Measurements from ENCODE around the gene HPS4. TPM values are rescaled to one million over a fixed set of nuclear protein-coding genes. Genes with fewer than 3 reads are reported as not detected.

The HPS4 gene
- polyA plus RNA-seq, 3 donors from 2014 or later = 5.0 to 13.3 (median 8.2) TPM

DNA sequence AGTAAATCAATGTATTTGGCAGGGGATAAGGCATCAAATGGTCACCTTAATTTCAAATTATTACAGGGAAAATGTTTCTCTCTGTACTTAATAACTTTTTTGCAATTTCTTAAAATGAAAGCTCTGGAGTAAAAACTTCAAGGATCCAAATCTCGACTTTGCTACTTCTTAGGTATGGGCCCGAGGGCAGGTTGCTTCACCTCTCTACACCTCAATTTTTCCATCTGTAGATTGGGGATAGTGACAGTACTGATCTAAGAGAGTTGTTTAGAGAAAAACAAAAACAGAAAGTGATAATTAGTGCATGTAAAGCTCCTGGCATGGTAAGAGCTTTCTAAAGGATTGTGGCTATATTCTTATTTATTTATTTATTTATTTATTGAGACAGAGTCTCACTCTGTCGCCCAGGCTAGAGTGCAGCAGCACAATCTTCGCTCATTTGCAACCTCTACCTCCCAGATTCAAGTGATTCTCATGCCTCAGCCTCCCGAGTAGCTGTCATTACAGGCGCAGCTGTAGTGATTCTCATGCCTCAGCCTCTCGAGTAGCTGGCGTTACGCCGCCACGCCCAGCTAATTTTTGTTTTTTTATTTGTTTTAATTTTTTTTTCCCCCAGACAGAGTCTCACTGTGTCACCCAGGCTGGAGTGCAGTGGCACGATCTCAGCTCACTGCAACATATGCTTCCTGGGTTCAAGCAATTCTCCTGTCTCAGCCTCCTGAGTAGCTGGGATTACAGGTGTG, 31.0 kb upstream of the HPS4 start:
- Mint-ChIP-seq H3K4me3 (peak overlapping the region in 3 of 5 donors; percentile 21 to 55 (median 38)), H3K36me3 (peaks cover 4 to 8% (median 6%) of the 10 kb centered on the region in 3 donors), H3K27me3 (ENCODE audit: low read depth in 3 of 3) (peaks cover 0 to 18% (median 4%) of the 10 kb centered on the region in 3 donors), H3K27ac (peak overlapping the region in 3 of 6 donors; percentile 37 to 83 (median 65)), H3K4me1 (peaks cover 38 to 55% of the 10 kb centered on the region in 2 donors), H3K9me3 (no peaks in the 10 kb centered on the region)
- no peak for DNase-seq

GRCh38 chr22:26513838-26514237, 30.3 kb upstream of the HPS4 start:
- peaks cover 10 to 15% (median 11%) of the 10 kb centered on the region in 3 donors for H3K36me3 Mint-ChIP-seq
- peak overlapping the region in 4 of 5 donors; percentile 98 to 100 (median 99) for H3K4me3 Mint-ChIP-seq
- DNase-seq = no peak
- H3K27ac Mint-ChIP-seq = peak overlapping the region in 3 of 6 donors; percentile 70 to 99 (median 83)
- no peaks in the 10 kb centered on the region for H3K9me3 Mint-ChIP-seq
- H3K4me1 Mint-ChIP-seq = peaks cover 44 to 61% of the 10 kb centered on the region in 2 donors
- H3K27me3 Mint-ChIP-seq (ENCODE audit: low read depth in 3 of 3) = peaks cover 0 to 18% (median 4%) of the 10 kb centered on the region in 3 donors

DNA sequence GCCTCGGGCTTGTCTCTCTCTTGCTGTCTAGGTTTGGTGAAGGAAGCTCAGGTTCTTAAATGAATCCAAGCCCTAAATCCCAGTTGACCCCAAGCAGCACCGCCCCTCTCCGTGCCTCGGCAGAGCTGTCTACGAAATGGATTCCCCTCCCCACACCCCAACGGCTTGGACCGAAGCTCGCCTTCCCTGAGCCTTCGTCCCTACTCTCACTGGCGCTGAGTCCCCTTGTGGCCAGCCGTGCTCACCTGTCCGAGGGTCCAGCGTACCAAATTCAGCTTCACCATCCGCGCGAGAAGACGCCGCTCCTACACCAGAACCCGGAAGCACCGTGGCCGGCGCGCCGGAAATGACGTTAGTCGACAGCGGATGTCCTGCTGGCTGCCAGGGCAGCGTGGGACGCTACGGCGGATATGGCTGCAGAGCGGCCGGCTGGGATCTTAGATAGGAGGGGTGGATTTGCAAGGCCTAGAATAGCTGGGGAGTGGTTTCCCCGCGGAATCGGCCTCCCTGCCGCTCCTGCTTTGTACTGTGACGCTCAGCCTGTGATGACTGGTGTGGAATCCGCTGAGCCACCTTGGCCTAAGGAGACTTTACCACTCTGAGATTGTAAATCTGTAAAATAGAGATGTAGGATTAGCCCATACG, 28.7 kb upstream of the HPS4 start, which contains the start of gene TFIP11:
TSS of gene TFIP11 (minus strand) at position 325 of the 645 bp plus-strand sequence. CDS start 2,201 bp downstream, outside the sequence.
- Mint-ChIP-seq H3K36me3 (peaks cover 11 to 23% (median 14%) of the 10 kb centered on the region in 3 donors), H3K9me3 (no peaks in the 10 kb centered on the region), H3K27ac (peak within 1 kb of the TSS; percentile 97 to 99 (median 99)), H3K4me3 (peak within 1 kb of the TSS; percentile 98 to 100 (median 99)), H3K4me1 (peaks cover 44 to 62% of the 10 kb centered on the region in 2 donors), H3K27me3 (ENCODE audit: low read depth in 3 of 3) (peaks cover 0 to 18% (median 4%) of the 10 kb centered on the region in 3 donors)
- DNase-seq = peak; percentile 87 to 88 (median 87)

DNA sequence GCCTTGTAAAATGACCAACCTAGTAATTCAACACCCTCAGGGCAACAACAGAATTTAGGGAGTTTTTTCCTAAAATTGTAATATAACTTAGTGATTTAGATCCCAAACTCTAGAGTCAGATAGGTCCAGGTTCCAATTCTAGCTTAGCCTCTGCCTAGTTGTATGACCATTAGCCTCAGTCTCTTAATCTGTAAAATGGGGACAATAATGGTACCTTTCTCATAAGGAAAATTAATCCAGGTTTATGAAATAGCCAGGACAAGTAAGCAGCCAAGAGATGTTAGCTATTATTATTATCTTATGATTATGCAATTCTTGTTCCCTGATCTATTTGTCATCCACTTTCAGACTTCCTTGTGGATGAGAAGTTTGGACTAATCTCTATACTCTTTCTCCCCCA, 24.6 kb upstream of the HPS4 start:
- H3K27me3 Mint-ChIP-seq (ENCODE audit: low read depth in 3 of 3) = peaks cover 3 to 15% (median 3%) of the 10 kb centered on the region in 3 donors
- no peaks in the 10 kb centered on the region for H3K9me3 Mint-ChIP-seq
- peaks cover 25 to 46% (median 36%) of the 10 kb centered on the region in 3 donors for H3K36me3 Mint-ChIP-seq
- H3K4me3 Mint-ChIP-seq = no peak overlapping the region
- H3K4me1 Mint-ChIP-seq = peaks cover 60 to 61% of the 10 kb centered on the region in 2 donors
- DNase-seq = no peak
- peak overlapping the region in 1 of 6 donors; percentile 6 for H3K27ac Mint-ChIP-seq

- peaks cover 2 to 4% (median 3%) of the 10 kb centered on the region in 3 donors for H3K27me3 Mint-ChIP-seq (ENCODE audit: low read depth in 3 of 3)
- H3K36me3 Mint-ChIP-seq = peaks cover 29 to 60% (median 42%) of the 10 kb centered on the region in 3 donors
- peaks cover 35% of the 10 kb centered on the region in 2 donors for H3K4me1 Mint-ChIP-seq
- peak overlapping the region; percentile 53 to 83 (median 75) for H3K4me3 Mint-ChIP-seq
- H3K27ac Mint-ChIP-seq = peak overlapping the region; percentile 84 to 93 (median 90)
- H3K9me3 Mint-ChIP-seq = no peaks in the 10 kb centered on the region
- no peak for DNase-seq
Measured at GRCh38 chr22:26503758-26504157, 20.2 kb upstream of the HPS4 start.

DNA sequence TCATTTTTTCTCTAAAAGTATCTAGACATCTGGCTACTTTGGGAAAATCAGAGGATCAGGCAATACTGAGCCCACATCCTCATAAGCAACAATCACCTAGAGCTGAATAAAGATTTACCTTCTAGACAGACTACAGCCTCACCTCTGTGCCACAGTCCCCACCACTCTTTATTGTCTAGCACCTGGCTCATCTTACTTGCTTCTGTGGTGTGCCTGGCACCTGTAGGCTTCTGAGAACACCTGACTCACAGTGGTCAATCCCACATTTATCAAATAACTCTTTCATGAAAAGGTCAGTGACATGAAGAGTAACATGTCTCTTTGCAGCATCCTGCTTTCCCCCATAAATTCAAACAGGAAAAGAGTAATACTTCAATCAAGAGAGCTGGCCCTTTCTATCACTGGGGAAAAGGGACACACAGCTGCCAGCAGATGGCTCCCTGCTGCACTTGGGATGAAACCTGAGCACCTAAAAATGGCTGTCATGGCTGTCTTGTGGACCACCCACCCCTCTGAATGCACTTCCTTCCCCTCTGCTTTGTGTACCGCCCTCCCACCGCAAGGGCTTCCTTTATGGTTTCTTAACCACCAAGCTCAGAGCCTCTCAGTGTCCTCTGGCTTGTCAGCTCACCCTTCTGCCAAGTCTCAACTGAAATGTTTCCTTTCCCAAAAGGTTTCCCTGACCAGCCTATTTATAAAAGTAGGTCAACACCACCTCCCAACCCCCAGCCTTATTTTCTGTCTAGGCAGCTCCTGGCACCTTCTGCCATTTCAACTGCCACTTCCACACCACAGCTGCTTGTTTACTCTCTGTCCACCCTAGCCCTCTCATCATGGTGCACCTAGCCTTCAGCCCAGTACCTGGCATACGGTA, 19.3 kb upstream of the HPS4 start:
- H3K4me1 Mint-ChIP-seq = peaks cover 35% of the 10 kb centered on the region in 2 donors
- H3K36me3 Mint-ChIP-seq = peaks cover 29 to 63% (median 39%) of the 10 kb centered on the region in 3 donors
- H3K27me3 Mint-ChIP-seq (ENCODE audit: low read depth in 3 of 3) = peaks cover 2 to 4% (median 3%) of the 10 kb centered on the region in 3 donors
- H3K4me3 Mint-ChIP-seq = peak overlapping the region; percentile 53 to 83 (median 75)
- peak; percentile 84 to 85 (median 84) for DNase-seq
- peak overlapping the region; percentile 84 to 93 (median 90) for H3K27ac Mint-ChIP-seq
- H3K9me3 Mint-ChIP-seq = no peaks in the 10 kb centered on the region

GRCh38 chr22:26501996-26502395, 18.4 kb upstream of the HPS4 start:
- peaks cover 35% of the 10 kb centered on the region in 2 donors for H3K4me1 Mint-ChIP-seq
- H3K27me3 Mint-ChIP-seq (ENCODE audit: low read depth in 3 of 3) = peaks cover 2 to 7% (median 3%) of the 10 kb centered on the region in 3 donors

GRCh38 chr22:26499188-26499703, 15.7 kb upstream of the HPS4 start:
- DNase-seq = no peak
- Mint-ChIP-seq H3K4me1 (peaks cover 25% of the 10 kb centered on the region in 2 donors), H3K9me3 (no peaks in the 10 kb centered on the region), H3K4me3 (no peak overlapping the region), H3K27ac (peak overlapping the region in 1 of 6 donors; percentile 55), H3K36me3 (peaks cover 24 to 65% (median 39%) of the 10 kb centered on the region in 3 donors), H3K27me3 (ENCODE audit: low read depth in 3 of 3) (peaks cover 6 to 7% (median 6%) of the 10 kb centered on the region in 3 donors)

More at GRCh38 chr22:26501996-26502395, 18.4 kb upstream of the HPS4 start:
- H3K27ac Mint-ChIP-seq = peak overlapping the region; percentile 78 to 93 (median 90)
- DNase-seq = no peak
- no peaks in the 10 kb centered on the region for H3K9me3 Mint-ChIP-seq
- peaks cover 29 to 67% (median 42%) of the 10 kb centered on the region in 3 donors for H3K36me3 Mint-ChIP-seq
- no peak overlapping the region for H3K4me3 Mint-ChIP-seq

DNA sequence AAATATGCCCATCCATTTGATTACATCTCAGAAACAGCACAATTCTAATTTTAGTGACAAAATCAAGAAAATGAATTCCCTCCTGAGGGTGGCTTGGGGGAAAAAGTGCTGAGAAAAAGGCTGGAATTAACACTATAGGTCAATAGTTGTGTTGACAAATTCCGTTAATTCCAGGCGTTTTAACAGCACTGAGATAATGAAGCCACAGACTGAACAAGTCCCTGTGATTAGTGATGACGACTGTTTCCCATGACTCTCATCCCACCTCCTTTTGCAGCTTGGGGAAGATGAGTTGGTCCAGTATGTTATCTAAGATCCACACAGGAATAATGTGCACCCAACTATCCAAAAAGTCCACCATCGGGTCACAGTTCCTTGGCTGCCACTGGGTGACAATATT, 12.9 kb upstream of the HPS4 start:
- peaks cover 3 to 4% (median 3%) of the 10 kb centered on the region in 3 donors for H3K27me3 Mint-ChIP-seq (ENCODE audit: low read depth in 3 of 3)
- no peak overlapping the region for H3K4me3 Mint-ChIP-seq
- no peaks in the 10 kb centered on the region for H3K4me1 Mint-ChIP-seq
- no peak overlapping the region for H3K27ac Mint-ChIP-seq
- no peaks in the 10 kb centered on the region for H3K9me3 Mint-ChIP-seq
- H3K36me3 Mint-ChIP-seq = peaks cover 24 to 72% (median 35%) of the 10 kb centered on the region in 3 donors
- DNase-seq = no peak

DNA sequence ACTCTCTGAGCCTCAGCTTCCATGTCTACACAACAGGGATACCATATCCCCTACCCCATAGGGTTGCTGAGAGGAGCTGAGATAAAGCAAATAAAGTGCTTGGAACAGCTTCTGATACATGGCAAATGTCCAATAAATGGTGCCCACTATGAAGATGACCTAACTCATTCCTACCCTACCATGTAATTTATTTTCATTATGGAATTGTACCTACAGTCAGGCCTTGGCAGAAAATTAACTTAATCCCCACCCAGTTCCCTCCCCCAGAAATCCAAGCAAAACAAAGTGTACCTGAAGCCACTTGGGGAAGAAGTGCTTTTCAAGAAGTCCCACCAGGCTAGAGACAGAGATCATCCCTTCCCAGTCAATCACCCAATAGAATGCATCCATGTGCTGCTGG, 10.9 kb upstream of the HPS4 start:
- peak overlapping the region in 4 of 6 donors; percentile 39 to 61 (median 42) for H3K27ac Mint-ChIP-seq
- H3K4me3 Mint-ChIP-seq = no peak overlapping the region
- H3K4me1 Mint-ChIP-seq = no peaks in the 10 kb centered on the region
- no peaks in the 10 kb centered on the region for H3K9me3 Mint-ChIP-seq
- no peak for DNase-seq
- H3K27me3 Mint-ChIP-seq (ENCODE audit: low read depth in 3 of 3) = peaks cover 3 to 4% (median 3%) of the 10 kb centered on the region in 3 donors
- peaks cover 23 to 76% (median 32%) of the 10 kb centered on the region in 3 donors for H3K36me3 Mint-ChIP-seq

- H3K36me3 Mint-ChIP-seq = peaks cover 28 to 72% (median 39%) of the 10 kb centered on the region in 3 donors
- H3K27ac Mint-ChIP-seq = peak overlapping the region in 1 of 6 donors; percentile 20
Measured at GRCh38 chr22:26492220-26492619, 8.6 kb upstream of the HPS4 start.

GRCh38 chr22:26489447-26490036, 6.0 kb upstream of the HPS4 start:
- Mint-ChIP-seq H3K4me1 (peaks cover 16 to 33% of the 10 kb centered on the region in 2 donors), H3K27me3 (ENCODE audit: low read depth in 3 of 3) (peaks cover 0 to 4% (median 0%) of the 10 kb centered on the region in 3 donors), H3K27ac (peak overlapping the region in 1 of 6 donors; percentile 43), H3K9me3 (no peaks in the 10 kb centered on the region), H3K4me3 (no peak overlapping the region), H3K36me3 (peaks cover 26 to 57% (median 26%) of the 10 kb centered on the region in 3 donors)
- no peak for DNase-seq

More at GRCh38 chr22:26492220-26492619, 8.6 kb upstream of the HPS4 start:
- Mint-ChIP-seq H3K27me3 (ENCODE audit: low read depth in 3 of 3) (peaks cover 1 to 6% (median 4%) of the 10 kb centered on the region in 3 donors), H3K4me1 (peaks cover 0 to 13% of the 10 kb centered on the region in 2 donors), H3K4me3 (no peak overlapping the region), H3K9me3 (no peaks in the 10 kb centered on the region)
- DNase-seq = no peak
